ENCODE measurements around the gene DDX20. TPM values are rescaled to one million over a fixed set of nuclear protein-coding genes. Genes with fewer than 3 reads are reported as not detected.

The DDX20 gene
- total RNA-seq, 4 donors from 2014 or later = 9.5 to 19.9 (median 13.1) TPM

DNA sequence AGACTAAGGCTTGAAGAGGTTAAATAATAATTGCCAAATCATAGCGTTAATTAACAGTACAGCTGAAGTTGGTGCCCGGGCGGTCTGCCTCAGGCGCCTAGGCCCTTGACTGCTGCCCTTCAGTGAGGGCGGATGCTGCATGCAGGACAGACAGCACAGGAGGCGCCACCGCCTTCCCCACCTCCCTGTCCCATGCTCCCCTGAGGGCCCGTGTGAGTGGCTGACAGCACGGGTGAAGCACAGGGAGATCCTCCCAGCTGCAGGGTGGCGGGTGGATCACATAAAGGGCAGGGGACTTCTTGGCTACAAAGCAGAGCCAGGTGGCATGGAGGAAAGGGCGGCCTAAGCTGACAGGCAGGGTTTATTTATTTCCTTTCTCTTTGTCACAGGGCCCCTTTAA, 49.1 kb downstream of the DDX20 start:
- Histone ChIP-seq H3K36me3 (no peaks in the 10 kb centered on the region), H3K9me3 (no peaks in the 10 kb centered on the region), H3K27ac (replicated peaks in 1 of 4) (no peak overlapping the region), H3K4me3 (no peak overlapping the region), H3K27me3 (no peaks in the 10 kb centered on the region), H3K4me1 (peaks cover 0 to 7% (median 0%) of the 10 kb centered on the region in 4 donors)
- WGBS = 91% methylated on average over 11 of the region's 11 CpGs
- intact Hi-C loops (cut with DNase I) = no loop called here
- no peak for DNase-seq (ENCODE audit: extremely low spot score)
- TF ChIP-seq POLR2A (IDR thresholded peaks at IDR 0.05; ENCODE audit: low read depth) (no peak), POLR2AphosphoS5 (IDR thresholded peaks at IDR 0.05) (no peak), EP300 (IDR thresholded peaks at IDR 0.05) (no peak)
- TF ChIP-seq, protein P1, sequence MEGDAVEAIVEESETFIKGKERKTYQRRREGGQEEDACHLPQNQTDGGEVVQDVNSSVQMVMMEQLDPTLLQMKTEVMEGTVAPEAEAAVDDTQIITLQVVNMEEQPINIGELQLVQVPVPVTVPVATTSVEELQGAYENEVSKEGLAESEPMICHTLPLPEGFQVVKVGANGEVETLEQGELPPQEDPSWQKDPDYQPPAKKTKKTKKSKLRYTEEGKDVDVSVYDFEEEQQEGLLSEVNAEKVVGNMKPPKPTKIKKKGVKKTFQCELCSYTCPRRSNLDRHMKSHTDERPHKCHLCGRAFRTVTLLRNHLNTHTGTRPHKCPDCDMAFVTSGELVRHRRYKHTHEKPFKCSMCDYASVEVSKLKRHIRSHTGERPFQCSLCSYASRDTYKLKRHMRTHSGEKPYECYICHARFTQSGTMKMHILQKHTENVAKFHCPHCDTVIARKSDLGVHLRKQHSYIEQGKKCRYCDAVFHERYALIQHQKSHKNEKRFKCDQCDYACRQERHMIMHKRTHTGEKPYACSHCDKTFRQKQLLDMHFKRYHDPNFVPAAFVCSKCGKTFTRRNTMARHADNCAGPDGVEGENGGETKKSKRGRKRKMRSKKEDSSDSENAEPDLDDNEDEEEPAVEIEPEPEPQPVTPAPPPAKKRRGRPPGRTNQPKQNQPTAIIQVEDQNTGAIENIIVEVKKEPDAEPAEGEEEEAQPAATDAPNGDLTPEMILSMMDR (IDR thresholded peaks at IDR 0.05) = no peak

DNA sequence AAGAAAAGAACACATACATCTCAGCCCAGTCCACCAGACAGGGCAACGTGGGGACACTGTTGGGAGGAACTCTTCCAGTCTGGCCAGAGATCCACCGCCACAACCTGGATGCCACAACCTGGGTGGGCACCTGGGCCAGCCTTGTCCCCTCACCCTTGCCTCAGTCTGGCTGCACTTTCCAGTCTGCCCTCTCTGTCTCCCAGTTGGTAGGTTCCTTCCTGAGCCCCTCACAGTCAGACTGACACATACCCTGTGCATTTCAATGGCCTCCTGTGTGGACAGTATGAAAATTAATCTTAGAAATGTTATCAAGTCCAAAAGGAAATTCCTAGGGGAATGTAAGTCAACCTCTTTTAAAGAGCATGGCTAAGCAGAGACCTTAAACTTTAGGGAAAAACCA, 49.5 kb downstream of the DDX20 start:
- WGBS = 82% methylated on average over 2 of the region's 2 CpGs
- H3K36me3 ChIP-seq = no peaks in the 10 kb centered on the region
- no peak overlapping the region for H3K27ac ChIP-seq (replicated peaks in 1 of 4)
- peaks cover 0 to 7% (median 0%) of the 10 kb centered on the region in 4 donors for H3K4me1 ChIP-seq
- H3K4me3 ChIP-seq = no peak overlapping the region
- no peak for DNase-seq (ENCODE audit: extremely low spot score)
- intact Hi-C loops (cut with DNase I) = no loop called here
- TF ChIP-seq EP300 (IDR thresholded peaks at IDR 0.05) = no peak
- no peaks in the 10 kb centered on the region for H3K9me3 ChIP-seq
- H3K27me3 ChIP-seq = no peaks in the 10 kb centered on the region

DNA sequence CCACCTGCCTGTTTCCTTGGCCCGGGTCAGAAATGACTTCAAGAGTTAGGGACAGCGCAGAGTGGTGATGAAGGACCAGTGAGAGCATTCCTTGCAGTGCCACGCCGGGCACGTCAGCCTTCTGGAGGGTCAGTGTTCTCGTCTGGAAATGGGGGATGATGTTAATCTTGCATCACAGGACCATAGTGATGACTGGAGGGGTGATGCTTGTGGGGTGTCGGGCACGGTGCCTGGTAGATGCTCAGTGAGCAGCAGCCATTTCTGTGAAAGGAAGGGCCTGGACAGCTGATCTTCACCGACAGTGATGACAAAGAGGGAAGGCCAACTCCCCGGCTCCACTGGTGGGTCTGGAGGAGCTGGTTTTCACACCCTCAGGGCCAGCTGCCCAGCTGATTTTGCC, 56.2 kb downstream of the DDX20 start:
- intact Hi-C loops (cut with DNase I) = no loop called here
- Histone ChIP-seq H3K4me3 (no peak overlapping the region), H3K27me3 (no peaks in the 10 kb centered on the region), H3K27ac (replicated peaks in 1 of 4) (no peak overlapping the region), H3K9me3 (no peaks in the 10 kb centered on the region), H3K36me3 (no peaks in the 10 kb centered on the region), H3K4me1 (no peaks in the 10 kb centered on the region)
- TF ChIP-seq POLR2AphosphoS5 (IDR thresholded peaks at IDR 0.05) = no peak
- TF ChIP-seq, protein P1 (IDR thresholded peaks at IDR 0.05) = no peak
- no peak for TF ChIP-seq POLR2A (IDR thresholded peaks at IDR 0.05; ENCODE audit: low read depth)
- TF ChIP-seq EP300 (IDR thresholded peaks at IDR 0.05) = no peak
- WGBS = 90% methylated on average over 10 of the region's 10 CpGs
- DNase-seq (ENCODE audit: extremely low spot score) = no peak

DNA sequence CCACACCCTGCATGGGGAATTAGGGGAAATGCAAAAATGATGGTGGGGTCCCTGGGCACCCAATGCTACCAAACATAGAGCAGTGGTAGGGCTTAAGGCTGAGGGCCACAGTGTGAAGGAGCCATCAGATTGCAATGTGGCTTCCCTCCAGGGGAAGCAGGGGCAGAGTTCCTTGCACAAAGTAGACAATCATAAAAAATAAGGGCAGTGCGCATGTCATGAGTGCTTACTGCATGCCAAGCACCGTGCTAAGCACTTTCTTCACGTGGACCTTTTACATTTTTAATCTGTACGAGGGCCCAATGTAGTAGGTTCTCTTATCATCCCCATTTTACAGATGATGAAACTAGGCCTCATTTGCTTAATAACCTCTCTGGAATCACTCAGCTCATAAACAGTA, 56.6 kb downstream of the DDX20 start:
- TF ChIP-seq POLR2A (IDR thresholded peaks at IDR 0.05; ENCODE audit: low read depth) (no peak), POLR2AphosphoS5 (IDR thresholded peaks at IDR 0.05) (no peak), EP300 (IDR thresholded peaks at IDR 0.05) (no peak)
- TF ChIP-seq, protein P1 (IDR thresholded peaks at IDR 0.05) = no peak
- intact Hi-C loops (cut with DNase I) = no loop called here

DNA sequence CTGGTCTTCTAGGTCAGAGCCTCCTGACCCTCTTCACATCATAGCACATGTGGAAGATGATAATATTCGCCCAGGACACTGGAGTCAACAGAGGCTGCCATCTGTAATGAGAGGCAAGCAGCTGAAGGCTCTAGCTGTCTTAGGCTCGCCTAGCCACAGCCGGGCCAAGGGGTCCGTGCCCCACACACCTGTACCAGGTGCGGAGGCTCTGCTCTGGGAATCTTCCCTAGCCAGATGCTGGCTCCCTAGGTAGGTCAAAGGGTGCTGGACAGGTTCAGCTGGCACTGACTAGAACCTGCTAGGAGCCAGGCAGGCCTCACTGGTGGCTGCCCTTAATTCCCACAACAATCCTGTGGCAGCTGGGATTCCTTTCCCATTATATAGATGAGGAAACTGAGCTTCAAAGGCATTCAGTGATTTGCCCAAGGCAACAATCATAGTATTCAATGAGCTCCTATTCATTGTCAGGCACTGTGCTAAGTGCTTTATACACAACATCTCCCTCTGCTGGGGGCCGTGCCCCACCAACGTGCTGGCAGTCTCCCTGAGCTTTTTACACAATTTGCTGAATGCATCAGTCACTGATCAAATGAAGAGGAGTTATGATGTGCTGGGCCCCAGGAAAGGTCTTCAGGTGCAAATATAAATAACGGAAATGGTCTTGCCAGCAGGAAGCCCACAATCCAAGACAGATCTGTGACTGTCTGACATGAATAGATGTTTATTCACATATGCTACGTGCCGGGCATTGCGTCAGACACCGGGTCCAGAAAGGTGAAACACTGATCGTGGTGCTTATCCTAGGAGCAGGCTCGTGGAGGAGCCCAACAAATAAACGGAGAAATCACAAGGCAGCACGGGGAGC, 58.0 kb downstream of the DDX20 start:
- Histone ChIP-seq H3K9me3 (no peaks in the 10 kb centered on the region), H3K27me3 (no peaks in the 10 kb centered on the region), H3K4me3 (no peak overlapping the region), H3K36me3 (no peaks in the 10 kb centered on the region), H3K27ac (replicated peaks in 1 of 4) (no peak overlapping the region), H3K4me1 (no peaks in the 10 kb centered on the region)
- WGBS = 64% methylated on average over 15 of the region's 16 CpGs
- TF ChIP-seq EP300 (IDR thresholded peaks at IDR 0.05) (no peak), POLR2AphosphoS5 (IDR thresholded peaks at IDR 0.05) (no peak), POLR2A (IDR thresholded peaks at IDR 0.05; ENCODE audit: low read depth) (no peak)
- TF ChIP-seq, protein P1 (IDR thresholded peaks at IDR 0.05) = no peak
- no peak for DNase-seq (ENCODE audit: extremely low spot score)
- intact Hi-C loops (cut with DNase I) = no loop called here

More for the DNA sequence above, 56.6 kb downstream of the DDX20 start:
- H3K9me3 ChIP-seq = no peaks in the 10 kb centered on the region
- H3K4me3 ChIP-seq = no peak overlapping the region
- H3K27ac ChIP-seq (replicated peaks in 1 of 4) = no peak overlapping the region
- H3K27me3 ChIP-seq = no peaks in the 10 kb centered on the region
- 90% methylated on average over 4 of the region's 4 CpGs for WGBS
- no peak for DNase-seq (ENCODE audit: extremely low spot score)
- no peaks in the 10 kb centered on the region for H3K36me3 ChIP-seq
- H3K4me1 ChIP-seq = no peaks in the 10 kb centered on the region
